Progenitor cell of endocrine pancreas (in vitro differentiated cells): Measurements from ENCODE around the gene PIANP. TPM values are rescaled to one million over a fixed set of nuclear protein-coding genes. Genes with fewer than 3 reads are reported as not detected.

Source experiments
- DNase-seq: peaks from one replicate; pipeline ENCODE4 v3.0.0; 2021; ENCODE audit warnings: low spot score; ENCODE audit not compliant: unreplicated experiment
- H3K27ac Mint-ChIP-seq: 2 replicates; pipeline ENCODE4 v1.8.0; 2021; ENCODE audit warnings: mild to moderate bottlenecking, moderate library complexity, mixed read lengths
- H3K27me3 Mint-ChIP-seq: 2 replicates; pipeline ENCODE4 v1.8.0; 2021; ENCODE audit warnings: mixed read lengths
- H3K36me3 Mint-ChIP-seq: 2 replicates; pipeline ENCODE4 v1.8.0; 2022; ENCODE audit warnings: mixed read lengths; ENCODE audit not compliant: insufficient read depth
- H3K4me1 Mint-ChIP-seq: 2 replicates; pipeline ENCODE4 v1.8.0; 2021; ENCODE audit warnings: low read depth, mixed read lengths
- H3K4me3 Mint-ChIP-seq: 2 replicates; pipeline ENCODE4 v1.8.0; 2021; ENCODE audit warnings: low read depth, mild to moderate bottlenecking, moderate library complexity, mixed read lengths
- H3K9me3 Mint-ChIP-seq: 2 replicates; pipeline ENCODE4 v1.8.0; 2021; ENCODE audit warnings: low read depth, mixed read lengths
- total RNA-seq: library from RNA; stranded (reverse); gene quantifications from 2 replicates; pipeline ENCODE4 v1.2.1, GENCODE V29; 2021
- TF ChIP-seq, protein P1 (sequence below): fragments of 200-600 bp; sonication (generic); IDR thresholded peaks from one replicate; pipeline ENCODE4 v1.5.0; 2021; ENCODE audit warnings: antibody characterized with exemption, mild to moderate bottlenecking; ENCODE audit not compliant: unreplicated experiment

PIANP gene
- total RNA-seq, 1 donor from 2014 or later, result 2.4 TPM

DNA sequence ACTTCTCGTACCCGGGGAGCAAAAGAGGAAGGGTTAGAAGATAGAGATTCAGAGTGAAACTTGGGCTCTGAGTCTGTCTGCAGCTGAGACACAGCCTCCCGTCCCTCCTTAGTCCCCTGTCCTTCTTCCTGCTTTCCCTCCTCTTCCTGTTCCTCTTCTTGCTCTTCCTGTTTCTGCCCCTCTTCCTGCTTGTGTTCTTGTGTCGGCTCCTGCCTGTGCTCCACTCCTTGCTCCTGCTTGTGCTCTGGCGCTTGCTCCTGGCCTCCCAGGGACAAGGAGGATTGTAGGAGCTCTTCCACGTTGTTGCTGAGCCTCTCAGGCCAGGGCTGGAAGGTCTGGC, 56.4 kb downstream of the PIANP start:
- Mint-ChIP-seq H3K4me3 (no peak overlapping the region), H3K4me1 (peaks cover 5% of the 10 kb centered on the region), H3K27me3 (peaks cover 47% of the 10 kb centered on the region), H3K36me3 (peaks cover 16% of the 10 kb centered on the region), H3K9me3 (no peaks in the 10 kb centered on the region), H3K27ac (no peak overlapping the region)
- TF ChIP-seq, protein P1, sequence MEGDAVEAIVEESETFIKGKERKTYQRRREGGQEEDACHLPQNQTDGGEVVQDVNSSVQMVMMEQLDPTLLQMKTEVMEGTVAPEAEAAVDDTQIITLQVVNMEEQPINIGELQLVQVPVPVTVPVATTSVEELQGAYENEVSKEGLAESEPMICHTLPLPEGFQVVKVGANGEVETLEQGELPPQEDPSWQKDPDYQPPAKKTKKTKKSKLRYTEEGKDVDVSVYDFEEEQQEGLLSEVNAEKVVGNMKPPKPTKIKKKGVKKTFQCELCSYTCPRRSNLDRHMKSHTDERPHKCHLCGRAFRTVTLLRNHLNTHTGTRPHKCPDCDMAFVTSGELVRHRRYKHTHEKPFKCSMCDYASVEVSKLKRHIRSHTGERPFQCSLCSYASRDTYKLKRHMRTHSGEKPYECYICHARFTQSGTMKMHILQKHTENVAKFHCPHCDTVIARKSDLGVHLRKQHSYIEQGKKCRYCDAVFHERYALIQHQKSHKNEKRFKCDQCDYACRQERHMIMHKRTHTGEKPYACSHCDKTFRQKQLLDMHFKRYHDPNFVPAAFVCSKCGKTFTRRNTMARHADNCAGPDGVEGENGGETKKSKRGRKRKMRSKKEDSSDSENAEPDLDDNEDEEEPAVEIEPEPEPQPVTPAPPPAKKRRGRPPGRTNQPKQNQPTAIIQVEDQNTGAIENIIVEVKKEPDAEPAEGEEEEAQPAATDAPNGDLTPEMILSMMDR, result no peak
- DNase-seq, result no peak

Other genes starting within 250 kb of the PIANP start
- gene TAPBPL, start 248.8 kb downstream of the PIANP start, total RNA-seq, result 2.4 TPM in 2 replicates
- 3.6 and 5.5 TPM in 2 replicates for gene VAMP1, start 230.1 kb downstream of the PIANP start, total RNA-seq
- gene MRPL51, start 207.6 kb downstream of the PIANP start, total RNA-seq, result 279 and 297 TPM in 2 replicates
- gene NCAPD2, start 206.7 kb downstream of the PIANP start, total RNA-seq, result 97.4 and 99.1 TPM in 2 replicates
- 2,230 and 2,287 TPM in 2 replicates for gene GAPDH, start 166.3 kb downstream of the PIANP start, total RNA-seq
- 21.7 and 22.3 TPM in 2 replicates for gene IFFO1, start 144.8 kb downstream of the PIANP start, total RNA-seq
- gene NOP2, start 132.5 kb downstream of the PIANP start, total RNA-seq, result 95.9 and 96.0 TPM in 2 replicates
- 370 and 406 TPM in 2 replicates for gene CHD4, start 93.4 kb downstream of the PIANP start, total RNA-seq
- gene LPAR5, start 64.9 kb downstream of the PIANP start, total RNA-seq, result 0.27 TPM in 1 of 2 replicates, not detected in the other
- gene ACRBP, start 53.4 kb downstream of the PIANP start, total RNA-seq, result 5.0 and 5.6 TPM in 2 replicates
- gene ING4, start 37.7 kb downstream of the PIANP start, total RNA-seq, result 105 and 110 TPM in 2 replicates
- gene ZNF384, start 11.4 kb downstream of the PIANP start, total RNA-seq, result 159 and 164 TPM in 2 replicates
- gene COPS7A, start 23.2 kb upstream of the PIANP start, total RNA-seq, result 42.6 and 45.5 TPM in 2 replicates
- gene MLF2, start 52.3 kb upstream of the PIANP start, total RNA-seq, result 281 and 305 TPM in 2 replicates
- 414 and 480 TPM in 2 replicates for gene PTMS, start 65.5 kb upstream of the PIANP start, total RNA-seq
- 2.2 and 2.5 TPM in 2 replicates for gene LAG3, start 71.7 kb upstream of the PIANP start, total RNA-seq
- gene CD4, start 88.7 kb upstream of the PIANP start, total RNA-seq, result 1.5 and 2.1 TPM in 2 replicates
- 5.5 and 6.3 TPM in 2 replicates for gene GPR162, start 121.0 kb upstream of the PIANP start, total RNA-seq
- 30.6 TPM in 2 replicates for gene P3H3, start 127.6 kb upstream of the PIANP start, total RNA-seq
- gene GNB3, start 140.1 kb upstream of the PIANP start, total RNA-seq, result 5.6 and 7.0 TPM in 2 replicates
- 36.1 and 40.6 TPM in 2 replicates for gene CDCA3, start 150.5 kb upstream of the PIANP start, total RNA-seq
- 183 and 185 TPM in 2 replicates for gene USP5, start 151.3 kb upstream of the PIANP start, total RNA-seq
- gene TPI1, start 166.7 kb upstream of the PIANP start, total RNA-seq, result 498 and 505 TPM in 2 replicates
- gene SPSB2, start 172.5 kb upstream of the PIANP start, total RNA-seq, result 11.7 and 15.7 TPM in 2 replicates
- gene LRRC23, start 204.0 kb upstream of the PIANP start, total RNA-seq, result 20.7 and 21.5 TPM in 2 replicates
- 77.9 and 79.0 TPM in 2 replicates for gene ENO2, start 213.8 kb upstream of the PIANP start, total RNA-seq
- 226 and 250 TPM in 2 replicates for gene ATN1, start 227.1 kb upstream of the PIANP start, total RNA-seq
- not detected in 2 replicates for gene RNU7-1, start 243.0 kb upstream of the PIANP start, total RNA-seq
- 268 and 277 TPM in 2 replicates for gene C12orf57, start 243.2 kb upstream of the PIANP start, total RNA-seq